ENCODE data around the gene ITGB4.

- TF ChIP-seq POLR2AphosphoS5 (IDR thresholded peaks at IDR 0.05; ENCODE audit: insufficient read depth, low read depth, low read length) (no peak), CTCF (IDR thresholded peaks at IDR 0.05; ENCODE audit: extremely low read depth in 1 of 2, insufficient read depth in 1 of 2, low read depth in 1 of 2, low read length in 2 of 2) (no peak)
Measured at GRCh38 chr17:75771334-75772281, 50.3 kb downstream of the ITGB4 start.
